GM19455 (cell line): ENCODE data around the gene VWA5B2.

Experiments
- ATAC-seq: cut with Tn5 transposase; IDR thresholded peaks from one replicate; pipeline ENCODE4 v1.9.1; 2021; ENCODE audit not compliant: unreplicated experiment

The VWA5B2 gene

GRCh38 chr3:184272269-184272668 lies 42.9 kb downstream of the VWA5B2 start:
- ATAC-seq = no peak

- ATAC-seq = no peak
Measured at GRCh38 chr3:184275381-184275701, 46.0 kb downstream of the VWA5B2 start.

- no peak for ATAC-seq
Measured at GRCh38 chr3:184275961-184276910, 46.9 kb downstream of the VWA5B2 start, which contains the start of gene ECE2. TSS of gene ECE2 (plus strand) at chr3:184276022. CDS start at chr3:184276154, 132 bp downstream.

GRCh38 chr3:184277366-184277765 lies 48.0 kb downstream of the VWA5B2 start:
- ATAC-seq = no peak

- ATAC-seq = no peak
Measured at GRCh38 chr3:184282941-184283340, 53.6 kb downstream of the VWA5B2 start.

GRCh38 chr3:184283681-184284080 lies 54.3 kb downstream of the VWA5B2 start:
- ATAC-seq = no peak

- ATAC-seq = no peak
Measured at GRCh38 chr3:184284696-184285095, 55.3 kb downstream of the VWA5B2 start.

GRCh38 chr3:184289426-184289938 lies 60.1 kb downstream of the VWA5B2 start:
- ATAC-seq = no peak

GRCh38 chr3:184290331-184290730 lies 60.9 kb downstream of the VWA5B2 start:
- no peak for ATAC-seq

GRCh38 chr3:184291044-184291737 lies 61.8 kb downstream of the VWA5B2 start:
- no peak for ATAC-seq
